Tibial nerve (tissue), 4 donors: Measurements from ENCODE around the gene SEC61A1.

Experiments
- CTCF ChIP-seq, 5 experiments: fragments of 200-600 bp in 3 of 5; fragments of 450-650 bp in 2 of 5; sonication (generic) in 3 of 5; IDR thresholded peaks; one replicate each; pipeline ENCODE4 v1.5.1; 2016 to 2019; ENCODE audit warnings: antibody characterized with exemption in 5 of 5, mild to moderate bottlenecking in 3 of 5, moderate library complexity in 2 of 5
- EP300 ChIP-seq, 2 donors: sonication (generic); formaldehyde crosslinking; IDR thresholded peaks; one replicate each; pipeline ENCODE4 v1.6.1; 2017; ENCODE audit warnings: antibody characterized with exemption in 2 of 2, mild to moderate bottlenecking in 1 of 2
- POLR2A ChIP-seq, 2 donors: fragments of 450-650 bp; IDR thresholded peaks; one replicate each; pipeline ENCODE4 v1.6.1; 2017; ENCODE audit warnings: antibody characterized with exemption in 2 of 2, mild to moderate bottlenecking in 2 of 2, moderate library complexity in 2 of 2

- no peak for TF ChIP-seq CTCF (IDR thresholded peaks at IDR 0.05)
- TF ChIP-seq POLR2A (IDR thresholded peaks at IDR 0.05), result no peak
- no peak for TF ChIP-seq EP300 (IDR thresholded peaks at IDR 0.05)
Measured at GRCh38 chr3:128082546-128082945, 30.3 kb downstream of the SEC61A1 start.
